BJ (cell line): ENCODE results near the gene FCHSD2. TPM values are rescaled to one million over a fixed set of nuclear protein-coding genes. Genes with fewer than 3 reads are reported as not detected.

Experiments used
- CTCF ChIA-PET: fragments of 350-600 bp; formaldehyde crosslinking; extraction: SDS; loops from one replicate; lab custom pipeline; 2021; ENCODE audit warnings: antibody characterized with exemption, inconsistent platforms; lab: Yijun Ruan, JAX
- POLR2A ChIA-PET: fragments of 300-600 bp; sonication (Branson Sonifier 250); formaldehyde crosslinking; extraction: SDS; loops from one replicate; lab custom pipeline; 2021; ENCODE audit warnings: antibody characterized with exemption; lab: Charles Lee
- DNase-seq: peaks from one replicate; pipeline ENCODE4 v3.0.0-alpha.2; 2011; ENCODE audit warnings: low read depth
- H3K27me3 ChIP-seq: 2 replicates; pipeline ENCODE4 v1.6.0; 2011; ENCODE audit warnings: low read length; ENCODE audit not compliant: control insufficient read depth, insufficient read depth
- H3K36me3 ChIP-seq: 2 replicates; pipeline ENCODE4 v1.5.1; 2011; ENCODE audit warnings: low read length; ENCODE audit not compliant: control insufficient read depth, insufficient read depth
- H3K4me3 ChIP-seq: 2 replicates; pipeline ENCODE4 v1.5.1; 2011; ENCODE audit warnings: low read depth, mild to moderate bottlenecking, control low read depth, low read length
- CTCF ChIP-seq: IDR thresholded peaks from 2 replicates; pipeline ENCODE4 v1.5.1; 2011; ENCODE audit warnings: low read depth, mild to moderate bottlenecking, control low read depth, inconsistent platforms, low read length, moderate library complexity; ENCODE audit not compliant: insufficient read depth
- polyA plus RNA-seq: library from polyadenylated mRNA; depleted of rRNA; stranded (reverse); fragments of >200 nt; gene quantifications from 2 replicates; pipeline ENCODE4 v1.2.3, GENCODE V29; 2011

The FCHSD2 gene
- polyA plus RNA-seq, 1 experiment: 24.9 TPM

- ChIA-PET CTCF (no interaction called here), POLR2A (no interaction called here)
Observed at GRCh38 chr11:73055655-73056354, 86.3 kb downstream of the FCHSD2 start.

GRCh38 chr11:73055002-73055401 is 87.1 kb downstream of the FCHSD2 start:
- Histone ChIP-seq H3K36me3 (no peaks in the 10 kb centered on the region), H3K4me3 (no peak overlapping the region), H3K27me3 (no peaks in the 10 kb centered on the region)
- TF ChIP-seq CTCF: no peak
- POLR2A ChIA-PET: no interaction called here
- CTCF ChIA-PET: no interaction called here
- DNase-seq: no peak

More at GRCh38 chr11:73055655-73056354, 86.3 kb downstream of the FCHSD2 start:
- no peaks in the 10 kb centered on the region for H3K27me3 ChIP-seq
- no peak for TF ChIP-seq CTCF
- no peak overlapping the region for H3K4me3 ChIP-seq
- H3K36me3 ChIP-seq: no peaks in the 10 kb centered on the region; the same call in 1 of the 2 replicates
- no peak for DNase-seq

- no peak for DNase-seq
- POLR2A ChIA-PET: no interaction called here
- Histone ChIP-seq H3K4me3 (no peak overlapping the region), H3K36me3 (no peaks in the 10 kb centered on the region), H3K27me3 (no peaks in the 10 kb centered on the region)
- CTCF ChIA-PET: no interaction called here
- TF ChIP-seq CTCF: no peak
Observed at GRCh38 chr11:73053964-73054363, 88.2 kb downstream of the FCHSD2 start.

GRCh38 chr11:73048446-73048845 is 93.7 kb downstream of the FCHSD2 start:
- CTCF ChIA-PET: interaction anchor here (0.7 to 0.9 kb wide), 2 partner anchors 13 to 29 kb away, joined by 3 read pairs; no protein-coding TSS in a partner anchor
- no peak for TF ChIP-seq CTCF
- H3K36me3 ChIP-seq: no peaks in the 10 kb centered on the region
- no peak overlapping the region for H3K4me3 ChIP-seq
- no peaks in the 10 kb centered on the region for H3K27me3 ChIP-seq
- no peak for DNase-seq
- POLR2A ChIA-PET: no interaction called here

- Histone ChIP-seq H3K4me3 (no peak overlapping the region), H3K27me3 (no peaks in the 10 kb centered on the region), H3K36me3 (no peaks in the 10 kb centered on the region)
- no peak for DNase-seq
- ChIA-PET CTCF (interaction anchor here (0.7 to 0.9 kb wide), 2 partner anchors 13 to 30 kb away, joined by 3 read pairs; no protein-coding TSS in a partner anchor), POLR2A (no interaction called here)
- no peak for TF ChIP-seq CTCF
Observed at GRCh38 chr11:73047773-73048371, 94.2 kb downstream of the FCHSD2 start.
